Adrenal gland (tissue), 5 donors: ENCODE results near the gene NPR2.

Source experiments
- CTCF ChIP-seq, 6 experiments: fragments of 450-650 bp in 4 of 6; fragments of 200-600 bp in 2 of 6; sonication (generic) in 1 of 6; IDR thresholded peaks; 1 replicate in 5 of 6; 2 replicates in 1 of 6; pipeline versions ENCODE4 v1.5.1 to v1.8.0; 2016 to 2021; ENCODE audit warnings: antibody characterized with exemption in 6 of 6, mild to moderate bottlenecking in 2 of 6, moderate library complexity in 1 of 6
- POLR2A ChIP-seq, 2 donors: fragments of 450-650 bp; IDR thresholded peaks; one replicate each; pipeline ENCODE4 v1.6.1; 2017; ENCODE audit warnings: antibody characterized with exemption in 2 of 2, mild to moderate bottlenecking in 2 of 2, moderate library complexity in 1 of 2
- donor health status: DM: no; HTN: no; CAD: no.

DNA sequence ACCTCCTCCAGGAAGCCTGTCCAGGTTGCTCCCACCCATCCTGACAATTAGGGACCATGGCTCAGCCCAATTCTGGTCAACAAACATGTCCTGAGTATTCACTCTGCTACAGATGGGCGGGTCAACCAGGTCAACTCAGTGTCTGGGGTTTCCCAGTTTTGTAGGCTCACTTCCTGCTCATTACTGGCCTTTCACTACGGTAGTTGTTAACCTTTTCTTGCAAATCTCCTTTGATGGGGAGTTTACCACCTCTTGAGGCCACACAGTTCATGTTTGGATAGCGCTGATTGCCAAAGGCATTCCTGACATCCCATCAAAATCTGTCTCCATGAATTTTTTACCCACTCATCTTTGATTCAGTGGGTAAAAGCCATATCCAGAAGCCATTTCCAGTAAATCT is 51.4 kb downstream of the NPR2 start:
- TF ChIP-seq CTCF (IDR thresholded peaks at IDR 0.05) (no peak), POLR2A (IDR thresholded peaks at IDR 0.05) (no peak)
